Measurements from ENCODE around the gene COPB1.
"Not testable (repeated sequence)": the region's sequence is repeated elsewhere in the genome, so short reads cannot be mapped to it uniquely, and the experiment has no call there.

The COPB1 gene, protein sequence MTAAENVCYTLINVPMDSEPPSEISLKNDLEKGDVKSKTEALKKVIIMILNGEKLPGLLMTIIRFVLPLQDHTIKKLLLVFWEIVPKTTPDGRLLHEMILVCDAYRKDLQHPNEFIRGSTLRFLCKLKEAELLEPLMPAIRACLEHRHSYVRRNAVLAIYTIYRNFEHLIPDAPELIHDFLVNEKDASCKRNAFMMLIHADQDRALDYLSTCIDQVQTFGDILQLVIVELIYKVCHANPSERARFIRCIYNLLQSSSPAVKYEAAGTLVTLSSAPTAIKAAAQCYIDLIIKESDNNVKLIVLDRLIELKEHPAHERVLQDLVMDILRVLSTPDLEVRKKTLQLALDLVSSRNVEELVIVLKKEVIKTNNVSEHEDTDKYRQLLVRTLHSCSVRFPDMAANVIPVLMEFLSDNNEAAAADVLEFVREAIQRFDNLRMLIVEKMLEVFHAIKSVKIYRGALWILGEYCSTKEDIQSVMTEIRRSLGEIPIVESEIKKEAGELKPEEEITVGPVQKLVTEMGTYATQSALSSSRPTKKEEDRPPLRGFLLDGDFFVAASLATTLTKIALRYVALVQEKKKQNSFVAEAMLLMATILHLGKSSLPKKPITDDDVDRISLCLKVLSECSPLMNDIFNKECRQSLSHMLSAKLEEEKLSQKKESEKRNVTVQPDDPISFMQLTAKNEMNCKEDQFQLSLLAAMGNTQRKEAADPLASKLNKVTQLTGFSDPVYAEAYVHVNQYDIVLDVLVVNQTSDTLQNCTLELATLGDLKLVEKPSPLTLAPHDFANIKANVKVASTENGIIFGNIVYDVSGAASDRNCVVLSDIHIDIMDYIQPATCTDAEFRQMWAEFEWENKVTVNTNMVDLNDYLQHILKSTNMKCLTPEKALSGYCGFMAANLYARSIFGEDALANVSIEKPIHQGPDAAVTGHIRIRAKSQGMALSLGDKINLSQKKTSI

DNA sequence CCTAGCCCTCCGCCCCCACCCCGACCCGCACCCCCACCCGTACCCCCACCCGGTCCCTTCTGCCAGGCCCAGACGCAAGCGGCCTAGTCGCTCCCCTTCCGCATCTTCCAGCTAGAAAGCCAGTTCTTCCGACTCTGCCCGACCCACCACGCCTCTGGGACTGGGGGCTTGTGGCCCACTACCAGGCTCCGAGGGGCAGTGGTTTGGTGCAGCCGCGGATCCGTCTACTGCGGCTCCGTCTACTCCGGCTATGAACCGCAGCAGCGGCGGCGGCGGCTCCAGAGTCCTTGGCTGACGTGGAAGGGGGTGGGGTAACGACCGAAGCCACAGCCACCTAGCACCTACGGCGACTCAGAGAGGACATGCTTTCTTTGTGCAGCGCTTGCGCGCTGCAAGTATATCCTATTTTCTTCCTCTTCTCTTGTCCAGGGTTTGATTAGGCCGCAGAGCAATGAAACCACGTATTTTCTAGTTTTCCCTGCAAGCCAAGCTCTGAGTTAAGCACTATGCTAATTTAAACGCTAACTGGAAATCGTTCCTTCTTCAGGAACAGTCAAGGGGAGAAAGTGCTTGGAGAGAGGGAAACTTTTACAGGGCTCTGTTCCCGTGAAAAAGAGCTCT is at the start of gene COPB1:
Gene COPB1, minus strand, starts transcription at position 252 of the 621 bp plus-strand sequence. CDS start 883 bp downstream, outside the sequence.
- DNase-seq: peak; percentile 92
- in situ Hi-C loops (cut with MboI; ENCODE audit: low pct_unique_long_range_greater_than_20kb, low sequenced_read_pairs): loop anchor here (25.0 kb wide), 1 partner anchor 388 kb away; the partner anchor contains the start of gene CYP2R1

DNA sequence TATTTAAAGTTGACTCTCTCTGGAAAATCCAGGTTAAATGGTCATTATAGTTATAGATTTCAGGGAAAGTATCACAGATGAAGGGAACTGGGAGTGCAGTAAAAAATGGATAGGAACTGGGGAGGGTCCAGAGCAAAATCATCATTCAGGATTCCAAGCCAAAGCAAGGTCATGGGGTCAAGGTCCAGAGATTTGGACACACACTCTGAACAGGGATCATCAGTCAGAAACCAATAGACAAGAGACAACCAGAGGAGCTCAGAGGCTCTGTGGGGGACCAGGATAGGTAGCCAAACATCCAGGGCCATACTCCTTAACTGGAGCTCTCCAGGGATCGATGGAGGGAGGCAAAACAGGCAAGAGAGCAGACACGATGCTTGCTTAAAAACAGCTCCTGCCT is 47.8 kb upstream of the COPB1 start:
- in situ Hi-C loops (cut with MboI; ENCODE audit: low pct_unique_long_range_greater_than_20kb, low sequenced_read_pairs): loop anchor here (25.0 kb wide), 1 partner anchor 240 kb away; no protein-coding TSS in a partner anchor
- DNase-seq: no peak

DNA sequence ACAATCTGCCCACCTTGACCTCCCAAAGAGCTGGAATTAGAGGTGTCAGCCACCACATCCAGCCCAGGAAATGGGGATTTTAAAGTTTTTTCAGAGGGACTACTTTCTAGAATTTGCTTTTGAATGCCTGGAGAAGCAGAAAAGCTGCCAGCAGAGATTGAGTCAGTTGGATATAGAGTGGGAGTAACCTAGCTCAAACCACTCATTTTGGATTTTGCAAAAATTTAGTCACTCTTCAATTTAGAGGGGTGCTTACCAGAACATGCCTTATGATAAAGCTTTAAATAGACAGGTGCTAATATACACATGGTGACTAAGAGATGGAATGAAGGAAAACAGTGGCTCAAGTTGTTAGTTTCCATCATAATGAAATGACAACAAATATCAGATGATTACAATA is 47.1 kb upstream of the COPB1 start:
- in situ Hi-C loops (cut with MboI; ENCODE audit: low pct_unique_long_range_greater_than_20kb, low sequenced_read_pairs): loop anchor here (25.0 kb wide), 1 partner anchor 241 kb away; no protein-coding TSS in a partner anchor

DNA sequence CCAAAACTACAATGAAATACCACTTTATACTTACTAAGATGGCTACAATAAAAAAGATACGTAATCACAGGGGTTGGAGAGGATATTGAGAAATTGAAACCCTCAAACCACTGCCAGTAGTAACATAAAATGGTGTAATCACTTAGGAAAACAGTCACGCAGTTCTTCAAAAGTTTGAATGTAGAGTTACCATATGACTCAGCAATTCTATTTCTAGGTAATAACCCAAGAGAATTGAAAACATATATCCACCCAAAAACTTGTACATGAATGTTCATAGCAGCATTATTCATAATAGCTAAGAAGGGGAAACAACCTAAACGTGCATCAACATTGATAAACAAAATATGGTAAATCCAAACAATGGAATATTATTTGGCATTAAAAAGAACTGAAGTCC is 45.0 kb upstream of the COPB1 start:
- peak; percentile 32 for DNase-seq
- in situ Hi-C loops (cut with MboI; ENCODE audit: low pct_unique_long_range_greater_than_20kb, low sequenced_read_pairs): loop anchor here (25.0 kb wide), 1 partner anchor 243 kb away; no protein-coding TSS in a partner anchor

More for the DNA sequence above, 47.1 kb upstream of the COPB1 start:
- DNase-seq: no peak

DNA sequence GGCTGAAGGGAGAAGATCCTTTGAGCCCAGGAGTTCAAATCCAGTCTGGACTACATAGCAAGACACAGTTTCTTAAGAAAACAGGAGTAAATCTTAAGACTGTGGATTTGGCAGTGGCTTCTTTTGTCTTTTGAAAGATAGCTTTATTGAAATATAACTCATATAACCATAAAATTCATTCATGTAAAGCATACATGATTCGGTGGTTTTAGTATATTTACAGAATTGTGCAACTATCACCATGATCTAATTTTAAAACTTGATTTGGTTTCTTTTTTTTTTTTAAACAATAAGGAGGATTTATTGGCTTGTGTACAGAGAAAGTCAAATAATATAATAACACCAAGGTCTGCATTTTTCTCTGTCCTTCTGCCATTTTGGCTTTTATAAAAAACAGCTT is 43.6 kb upstream of the COPB1 start:
- DNase-seq: no peak
- in situ Hi-C loops (cut with MboI; ENCODE audit: low pct_unique_long_range_greater_than_20kb, low sequenced_read_pairs): loop anchor here (25.0 kb wide), 1 partner anchor 244 kb away; no protein-coding TSS in a partner anchor

DNA sequence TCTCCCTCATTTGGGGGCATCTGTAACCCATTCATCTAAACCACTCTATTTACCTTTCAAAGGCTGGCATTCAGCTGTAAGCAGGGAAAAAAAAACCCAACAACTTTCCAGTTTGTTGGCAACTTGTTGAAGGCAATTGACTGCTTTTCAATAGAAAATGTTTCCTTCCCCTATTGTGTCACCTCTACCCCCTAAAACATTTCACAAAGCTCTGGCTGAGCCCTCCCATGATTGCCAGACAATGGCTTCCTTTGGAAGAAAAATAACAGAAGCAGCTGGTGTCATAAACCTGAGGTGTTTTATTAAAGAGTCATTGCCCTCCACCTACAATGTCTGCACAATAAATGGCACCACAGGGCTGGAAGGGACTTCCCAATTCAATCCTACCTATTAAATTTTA is 42.7 kb upstream of the COPB1 start:
- in situ Hi-C loops (cut with MboI; ENCODE audit: low pct_unique_long_range_greater_than_20kb, low sequenced_read_pairs): loop anchor here (25.0 kb wide), 1 partner anchor 245 kb away; no protein-coding TSS in a partner anchor
- DNase-seq: peak; percentile 13

DNA sequence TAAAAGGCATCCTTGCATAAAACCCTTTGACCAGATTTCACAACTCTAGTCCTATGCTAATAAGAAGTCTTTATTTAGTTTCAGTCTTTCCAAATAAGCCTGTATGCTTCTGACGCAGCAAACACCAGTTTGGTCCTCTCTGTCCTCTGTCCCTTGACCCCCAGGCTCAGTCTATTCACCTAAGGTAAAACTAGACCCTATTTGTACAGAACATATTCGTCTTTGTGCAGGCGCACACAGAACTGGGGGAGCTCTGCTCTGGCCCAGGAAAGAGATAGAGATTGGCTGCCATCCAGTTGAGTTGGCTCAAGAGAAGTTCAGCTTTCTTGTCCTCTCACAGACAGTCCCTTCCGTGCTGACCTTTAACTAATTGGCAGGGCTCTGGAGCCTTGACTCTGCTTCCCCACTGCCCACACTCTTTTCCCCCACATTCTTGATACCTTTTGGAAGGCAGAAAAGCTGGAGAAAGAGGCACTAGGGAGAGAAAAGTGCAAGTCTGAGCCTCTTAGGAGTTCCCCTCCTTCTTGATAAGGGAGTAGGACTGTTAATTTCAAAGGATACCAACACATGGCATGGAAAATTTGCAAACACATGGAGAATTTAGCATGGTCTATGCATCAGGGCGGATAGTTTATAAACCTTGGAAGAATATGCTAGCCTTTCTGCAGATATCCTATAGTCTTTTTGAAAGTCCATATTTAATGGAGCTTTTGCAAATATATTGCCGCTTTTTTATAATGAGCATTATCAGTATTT is 41.8 kb upstream of the COPB1 start:
- no peak for DNase-seq
- in situ Hi-C loops (cut with MboI; ENCODE audit: low pct_unique_long_range_greater_than_20kb, low sequenced_read_pairs): loop anchor here (25.0 kb wide), 1 partner anchor 246 kb away; no protein-coding TSS in a partner anchor

DNA sequence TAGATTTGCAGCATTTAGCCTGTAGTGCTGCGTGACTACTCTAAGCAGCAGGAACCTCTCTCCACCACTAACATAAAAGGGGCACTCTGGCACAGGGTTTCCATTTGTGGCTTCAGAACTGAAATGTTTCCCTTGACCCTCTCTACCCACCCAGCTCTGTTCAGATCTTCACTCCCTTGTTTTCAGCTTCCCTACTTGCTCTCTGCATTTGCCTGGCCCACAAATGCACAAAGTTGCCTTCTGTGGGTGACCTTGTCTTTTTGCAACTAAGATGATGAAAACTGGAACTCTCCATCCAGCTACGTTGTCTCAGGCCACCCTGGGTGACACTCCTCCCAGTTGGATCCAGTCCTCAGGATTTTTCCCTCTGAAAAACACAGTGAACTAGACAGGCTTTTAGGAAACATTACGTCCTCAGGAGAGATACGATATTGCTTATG is 40.4 kb upstream of the COPB1 start:
- no peak for DNase-seq
- in situ Hi-C loops (cut with MboI; ENCODE audit: low pct_unique_long_range_greater_than_20kb, low sequenced_read_pairs): loop anchor here (25.0 kb wide), 1 partner anchor 247 kb away; no protein-coding TSS in a partner anchor

DNA sequence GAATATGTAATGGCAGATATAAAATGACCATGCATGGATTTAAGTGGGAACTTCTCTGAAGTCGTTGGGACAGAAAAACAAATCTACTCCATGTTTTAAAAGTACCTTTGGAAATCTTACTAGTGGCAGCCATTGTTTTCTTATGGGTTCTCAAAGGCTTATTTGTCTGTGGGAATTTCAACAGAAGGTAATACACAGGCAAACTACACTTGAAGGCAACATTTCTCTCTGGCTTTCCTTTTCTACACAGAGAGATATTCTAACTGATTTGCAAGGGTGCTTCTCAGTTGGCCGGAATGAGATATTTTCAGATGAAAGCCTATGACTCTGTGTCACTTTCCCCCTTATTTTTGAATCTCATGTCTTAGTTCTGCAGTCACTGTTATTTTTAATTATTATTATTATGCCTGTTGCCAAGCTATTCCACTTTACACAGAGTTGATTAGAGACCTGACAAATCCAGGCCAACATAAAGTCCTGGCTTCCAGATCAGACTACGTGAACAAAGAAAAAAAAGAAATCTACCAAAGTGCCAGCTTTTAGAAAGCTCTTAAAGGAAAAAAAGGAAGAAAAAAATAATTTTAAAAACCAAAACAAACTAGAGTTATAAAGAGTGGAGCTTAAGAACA is 39.4 kb upstream of the COPB1 start:
- in situ Hi-C loops (cut with MboI; ENCODE audit: low pct_unique_long_range_greater_than_20kb, low sequenced_read_pairs): loop anchor here (25.0 kb wide), 1 partner anchor 248 kb away; no protein-coding TSS in a partner anchor
- DNase-seq: no peak

DNA sequence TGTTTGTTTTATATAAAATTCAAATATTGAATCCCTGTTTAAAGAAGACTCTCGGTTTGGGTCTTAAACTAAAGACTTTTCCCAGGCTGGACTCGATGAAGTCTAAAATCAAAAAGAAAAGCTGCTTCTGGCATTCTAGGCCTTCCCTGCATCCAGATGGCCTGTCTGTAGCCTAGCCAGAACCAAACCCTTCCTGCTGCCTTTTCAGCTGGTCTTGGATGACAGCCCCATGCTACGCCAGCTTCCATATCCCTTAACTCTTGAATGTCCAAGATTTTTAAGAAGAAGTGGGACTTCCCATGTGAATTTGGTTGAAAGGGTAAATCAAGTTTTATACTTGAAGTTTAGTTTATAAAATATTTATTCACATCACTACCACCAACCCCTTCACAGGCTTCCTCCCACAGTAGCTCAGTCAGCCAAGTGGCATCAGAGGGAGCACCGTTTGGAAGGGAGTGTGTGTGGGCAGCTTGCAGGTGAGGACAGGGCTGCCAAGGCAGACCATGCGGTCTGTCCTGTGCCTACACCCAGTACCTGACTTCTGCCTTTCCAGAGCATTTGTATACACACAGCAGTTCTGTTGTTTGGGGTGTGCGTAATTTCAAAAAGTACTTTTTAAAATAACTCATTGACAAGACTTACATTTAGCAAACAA is 38.8 kb upstream of the COPB1 start:
- in situ Hi-C loops (cut with MboI; ENCODE audit: low pct_unique_long_range_greater_than_20kb, low sequenced_read_pairs): loop anchor here (25.0 kb wide), 1 partner anchor 249 kb away; no protein-coding TSS in a partner anchor
- no peak for DNase-seq

DNA sequence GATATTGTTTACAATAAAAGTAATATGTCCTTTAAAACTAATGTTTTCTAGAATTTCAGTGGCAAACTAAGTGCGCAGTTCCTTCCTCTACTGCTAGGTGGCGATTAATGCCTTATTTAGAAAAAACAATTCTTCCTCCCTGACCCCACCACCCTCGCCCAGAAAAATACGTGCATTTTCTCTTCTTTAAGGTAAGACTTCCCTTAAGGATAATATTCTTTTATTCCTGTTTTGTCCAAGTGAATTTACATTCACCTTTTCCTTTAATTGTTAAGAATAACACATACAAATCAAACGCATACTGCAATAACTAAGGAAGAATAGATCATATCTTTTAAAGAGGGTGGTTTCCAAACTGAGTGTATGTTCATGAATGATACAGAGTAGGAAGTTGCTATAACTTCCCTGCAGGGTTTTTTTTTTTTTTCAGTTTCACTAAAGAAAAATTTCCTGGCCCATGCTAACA is 37.6 kb upstream of the COPB1 start:
- DNase-seq: peak; percentile 77
- in situ Hi-C loops (cut with MboI; ENCODE audit: low pct_unique_long_range_greater_than_20kb, low sequenced_read_pairs): loop anchor here (25.0 kb wide), 1 partner anchor 250 kb away; no protein-coding TSS in a partner anchor

DNA sequence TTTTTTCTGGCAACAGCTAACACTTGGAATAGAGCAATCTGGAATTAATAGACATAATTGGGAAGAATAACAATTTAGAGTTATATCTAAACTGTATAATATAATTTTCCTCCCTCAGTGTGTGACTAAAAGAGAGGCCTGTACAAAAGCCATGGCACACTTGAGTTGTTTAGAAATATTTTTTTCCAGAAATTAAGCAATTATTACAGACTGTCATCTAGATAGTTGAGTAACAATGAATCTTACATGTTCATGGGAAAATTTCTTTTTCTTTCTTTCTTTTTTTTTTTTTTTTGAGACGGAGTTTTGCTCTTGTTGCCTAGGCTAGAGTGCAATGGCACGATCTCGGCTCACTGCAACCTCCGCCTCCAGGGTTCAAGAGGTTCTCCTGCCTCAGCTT is 35.6 kb upstream of the COPB1 start:
- in situ Hi-C loops (cut with MboI; ENCODE audit: low pct_unique_long_range_greater_than_20kb, low sequenced_read_pairs): loop anchor here (25.0 kb wide), 1 partner anchor 252 kb away; no protein-coding TSS in a partner anchor
- not testable (repeated sequence) for DNase-seq

DNA sequence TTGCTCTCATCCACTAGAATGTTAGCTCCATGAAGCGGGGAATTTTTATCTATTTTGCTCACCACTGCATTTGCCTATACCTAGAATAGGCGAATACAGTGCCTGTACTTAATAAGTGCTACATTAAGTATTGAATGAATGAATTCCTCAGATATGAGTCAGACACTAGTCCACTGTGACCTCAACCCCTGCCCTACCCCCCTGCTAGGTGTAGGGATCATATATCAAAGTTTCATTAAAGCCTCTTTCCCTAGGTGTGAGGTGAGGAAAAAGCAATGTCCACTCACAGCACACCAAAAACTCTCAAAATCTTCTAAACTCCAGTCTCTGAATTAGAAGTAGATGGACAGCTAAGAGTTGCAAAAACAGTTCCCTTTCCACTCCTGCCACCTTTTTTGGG is 30.3 kb upstream of the COPB1 start:
- in situ Hi-C loops (cut with MboI; ENCODE audit: low pct_unique_long_range_greater_than_20kb, low sequenced_read_pairs): loop anchor here (25.0 kb wide), 1 partner anchor 257 kb away; no protein-coding TSS in a partner anchor
- no peak for DNase-seq

DNA sequence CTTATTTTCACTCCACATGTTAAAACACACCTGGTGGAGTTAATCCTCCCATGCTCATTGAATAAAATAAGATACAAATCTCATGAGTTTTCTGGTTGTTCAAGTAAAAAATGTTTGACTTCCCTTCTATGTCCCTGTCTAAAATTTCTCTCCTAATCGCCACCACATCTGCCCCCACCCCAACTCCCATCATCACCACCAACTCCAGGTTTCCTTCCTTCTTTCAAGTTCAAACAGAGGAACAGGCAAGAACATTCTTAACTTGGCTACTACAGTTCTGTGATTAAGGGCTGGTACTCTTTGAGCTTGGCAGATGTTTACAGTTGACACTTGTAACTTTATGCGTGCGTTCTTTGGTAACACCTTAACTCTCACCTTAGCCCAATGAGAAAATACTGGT is 29.7 kb upstream of the COPB1 start:
- DNase-seq: peak; percentile 38
- in situ Hi-C loops (cut with MboI; ENCODE audit: low pct_unique_long_range_greater_than_20kb, low sequenced_read_pairs): loop anchor here (25.0 kb wide), 1 partner anchor 258 kb away; no protein-coding TSS in a partner anchor

DNA sequence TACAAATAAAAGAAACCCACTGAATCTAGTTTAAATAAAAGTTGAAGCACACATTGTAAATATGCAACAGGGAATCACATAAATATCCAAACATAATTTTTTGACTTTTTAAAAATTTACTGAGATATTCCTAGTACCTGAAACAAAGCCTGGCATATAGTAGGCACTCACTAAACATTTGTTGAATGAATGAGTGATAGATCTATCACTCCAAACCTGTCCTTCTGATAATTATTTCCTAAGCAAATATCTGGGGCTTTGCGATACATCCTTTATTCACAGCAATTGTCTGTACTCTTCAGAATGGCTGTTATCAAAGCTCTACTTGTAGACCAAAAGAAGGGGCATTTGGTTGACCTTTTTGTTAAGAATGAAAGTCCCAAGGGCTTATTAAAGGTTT is 23.2 kb upstream of the COPB1 start:
- DNase-seq: no peak
- in situ Hi-C loops (cut with MboI; ENCODE audit: low pct_unique_long_range_greater_than_20kb, low sequenced_read_pairs): loop anchor here (25.0 kb wide), 1 partner anchor 364 kb away; the partner anchor contains the start of gene CYP2R1

DNA sequence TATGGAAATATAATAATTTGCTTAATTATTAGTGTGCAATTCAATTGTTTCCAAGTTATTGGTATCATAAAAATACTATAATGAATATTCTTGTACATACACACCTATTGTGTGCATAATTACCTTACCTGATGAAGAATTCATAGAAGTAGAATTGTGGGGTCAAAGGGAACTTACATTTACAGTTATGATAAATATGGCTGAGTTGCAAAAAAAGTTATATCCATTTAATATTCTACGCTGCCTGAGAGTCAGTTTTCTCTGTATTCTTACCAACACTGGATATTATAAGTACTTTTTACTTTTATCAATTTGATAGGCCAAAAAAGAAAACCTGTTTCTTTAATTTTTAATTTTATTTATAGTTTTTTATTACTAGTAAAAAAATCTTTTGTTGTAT is 22.6 kb upstream of the COPB1 start:
- no peak for DNase-seq
- in situ Hi-C loops (cut with MboI; ENCODE audit: low pct_unique_long_range_greater_than_20kb, low sequenced_read_pairs): loop anchor here (25.0 kb wide), 1 partner anchor 365 kb away; the partner anchor contains the start of gene CYP2R1

DNA sequence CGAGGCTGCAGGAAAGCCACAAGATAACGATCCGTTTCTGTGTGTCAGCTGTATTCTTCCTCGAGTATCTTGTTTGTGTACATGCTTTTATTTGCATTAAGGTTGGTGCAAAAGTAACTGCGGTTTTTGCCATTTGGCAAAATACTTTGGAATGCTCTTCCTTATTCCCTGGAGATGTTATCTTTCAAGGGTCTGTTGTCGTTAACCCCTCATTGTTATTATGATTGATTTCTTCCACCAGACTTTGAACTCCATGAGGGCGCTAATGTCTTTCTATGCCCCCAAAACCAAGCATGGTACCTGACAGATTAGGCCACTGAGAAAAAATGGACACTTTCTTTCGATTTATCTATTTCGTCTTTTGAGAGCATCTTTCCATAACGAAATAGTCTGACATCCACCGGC is 21.1 kb upstream of the COPB1 start:
- no peak for DNase-seq
- in situ Hi-C loops (cut with MboI; ENCODE audit: low pct_unique_long_range_greater_than_20kb, low sequenced_read_pairs): loop anchor here (25.0 kb wide), 1 partner anchor 367 kb away; the partner anchor contains the start of gene CYP2R1

Data from KBM-7 (cell line).